HG03469 (cell line): ENCODE results near the gene THOC2.
"Not testable (repeated sequence)": the region's sequence is repeated elsewhere in the genome, so short reads cannot be mapped to it uniquely, and the experiment has no call there.

ENCODE experiments used
- ATAC-seq: cut with Tn5 transposase; IDR thresholded peaks from one replicate; pipeline ENCODE4 v1.9.1; 2021; ENCODE audit warnings: mild to moderate bottlenecking, moderate library complexity, moderate number of reproducible peaks; ENCODE audit not compliant: unreplicated experiment

Gene THOC2

GRCh38 chrX:123675154-123675553 is 57.7 kb downstream of the THOC2 start:
- ATAC-seq: no peak

- ATAC-seq: no peak
Observed at GRCh38 chrX:123673813-123674212, 59.0 kb downstream of the THOC2 start.

- no peak for ATAC-seq
Observed at GRCh38 chrX:123665197-123665596, 67.7 kb downstream of the THOC2 start.

GRCh38 chrX:123664467-123665167 is 68.2 kb downstream of the THOC2 start:
- ATAC-seq: not testable (repeated sequence)

- not testable (repeated sequence) for ATAC-seq
Observed at GRCh38 chrX:123663720-123664119, 69.1 kb downstream of the THOC2 start.

- ATAC-seq: not testable (repeated sequence)
Observed at GRCh38 chrX:123656507-123656906, 76.3 kb downstream of the THOC2 start.

GRCh38 chrX:123648811-123649181 is 84.1 kb downstream of the THOC2 start:
- not testable (repeated sequence) for ATAC-seq

GRCh38 chrX:123648028-123648810 is 84.6 kb downstream of the THOC2 start:
- ATAC-seq: no peak

- no peak for ATAC-seq
Observed at GRCh38 chrX:123647244-123647643, 85.6 kb downstream of the THOC2 start.

GRCh38 chrX:123629502-123629901 is 103.3 kb downstream of the THOC2 start:
- no peak for ATAC-seq

- no peak for ATAC-seq
Observed at GRCh38 chrX:123626962-123627361, 105.9 kb downstream of the THOC2 start.

- no peak for ATAC-seq
Observed at GRCh38 chrX:123625952-123626351, 106.9 kb downstream of the THOC2 start.

- ATAC-seq: no peak
Observed at GRCh38 chrX:123625477-123625876, 107.4 kb downstream of the THOC2 start.

GRCh38 chrX:123617007-123617406 is 115.8 kb downstream of the THOC2 start:
- ATAC-seq: no peak

- no peak for ATAC-seq
Observed at GRCh38 chrX:123610915-123611314, 121.9 kb downstream of the THOC2 start.

- ATAC-seq: no peak
Observed at GRCh38 chrX:123607806-123608205, 125.0 kb downstream of the THOC2 start.

GRCh38 chrX:123607270-123607669 is 125.6 kb downstream of the THOC2 start:
- no peak for ATAC-seq

GRCh38 chrX:123603491-123603890 is 129.4 kb downstream of the THOC2 start:
- no peak for ATAC-seq

GRCh38 chrX:123601437-123601836 is 131.4 kb downstream of the THOC2 start:
- ATAC-seq: no peak

- ATAC-seq: no peak
Observed at GRCh38 chrX:123600181-123600580, 132.7 kb downstream of the THOC2 start.

GRCh38 chrX:123590842-123591486 is 141.9 kb downstream of the THOC2 start:
- ATAC-seq: peak; percentile 58

GRCh38 chrX:123588723-123589122 is 144.1 kb downstream of the THOC2 start:
- ATAC-seq: no peak
